GM23338 (cell line): ENCODE measurements around the gene MYO3B.

ENCODE experiments used
- CREB1 ChIP-seq: fragments of 250-450 bp; sonication (Bioruptor Pico); IDR thresholded peaks from 2 replicates; pipeline ENCODE4 v1.5.0; 2020; ENCODE audit warnings: low read depth, mild to moderate bottlenecking, moderate library complexity
- EZH2 ChIP-seq: fragments of 200-600 bp; sonication (generic); IDR thresholded peaks from one replicate; pipeline ENCODE4 v1.8.0; 2017; ENCODE audit warnings: antibody characterized with exemption, mild to moderate bottlenecking, low read depth; ENCODE audit not compliant: unreplicated experiment
- EZH2phosphoT487 ChIP-seq: fragments of 200-600 bp; sonication (generic); IDR thresholded peaks from one replicate; pipeline ENCODE4 v1.8.1; 2018; ENCODE audit warnings: antibody characterized with exemption; ENCODE audit not compliant: unreplicated experiment
- JUNB ChIP-seq: IDR thresholded peaks from one replicate; pipeline ENCODE4 v1.6.1; 2016; ENCODE audit warnings: antibody characterized with exemption; ENCODE audit not compliant: unreplicated experiment
- NANOG ChIP-seq: IDR thresholded peaks from 2 replicates; pipeline ENCODE4 v1.6.1; 2016; ENCODE audit warnings: antibody characterized with exemption, borderline replicate concordance
- POLR2AphosphoS5 ChIP-seq: IDR thresholded peaks from 2 replicates; pipeline ENCODE4 v1.6.1; 2016; ENCODE audit warnings: antibody characterized with exemption, low read depth
- ZNF331 ChIP-seq: fragments of 250-450 bp; sonication (Bioruptor Pico); IDR thresholded peaks from 2 replicates; pipeline ENCODE4 v1.5.0; 2020; ENCODE audit warnings: low read depth, mild to moderate bottlenecking, moderate library complexity
- TF ChIP-seq, protein P1 (sequence below), 2 experiments: fragments of 200-600 bp in 1 of 2; sonication (generic) in 1 of 2; conservative IDR thresholded peaks; 2 replicates each; pipeline versions ENCODE4 v1.5.1 to v1.6.1; 2016 to 2017; ENCODE audit warnings: antibody characterized with exemption in 2 of 2, low read depth in 2 of 2, mild to moderate bottlenecking in 2 of 2, moderate library complexity in 1 of 2
- TF ChIP-seq, protein P2 (sequence below): IDR thresholded peaks from one replicate; pipeline ENCODE4 v1.6.1; 2018; ENCODE audit warnings: antibody characterized with exemption; ENCODE audit not compliant: unreplicated experiment
- TF ChIP-seq, protein P3 (sequence below): IDR thresholded peaks from 2 replicates; pipeline ENCODE4 v1.6.1; 2016; ENCODE audit warnings: antibody characterized with exemption

DNA sequence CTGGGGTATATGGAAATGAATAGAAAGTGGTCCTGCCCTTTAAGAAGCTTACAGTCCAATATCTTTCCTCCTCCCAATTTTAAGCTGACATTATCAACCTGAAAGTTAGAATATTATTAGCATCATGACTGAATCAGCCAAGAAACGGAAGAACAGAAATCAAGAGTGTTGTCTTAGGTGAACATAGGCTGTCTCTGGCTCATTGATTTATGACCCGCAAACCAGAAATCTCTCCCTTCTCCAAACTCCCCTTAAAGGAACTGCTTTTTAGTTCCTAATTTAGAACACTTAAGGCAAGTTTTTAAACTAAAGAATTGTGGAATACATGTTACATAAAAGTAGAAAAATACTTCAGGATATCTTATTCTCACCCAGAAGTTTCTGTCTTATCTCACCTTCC lies 62.7 kb downstream of the MYO3B start:
- TF ChIP-seq, protein P1, sequence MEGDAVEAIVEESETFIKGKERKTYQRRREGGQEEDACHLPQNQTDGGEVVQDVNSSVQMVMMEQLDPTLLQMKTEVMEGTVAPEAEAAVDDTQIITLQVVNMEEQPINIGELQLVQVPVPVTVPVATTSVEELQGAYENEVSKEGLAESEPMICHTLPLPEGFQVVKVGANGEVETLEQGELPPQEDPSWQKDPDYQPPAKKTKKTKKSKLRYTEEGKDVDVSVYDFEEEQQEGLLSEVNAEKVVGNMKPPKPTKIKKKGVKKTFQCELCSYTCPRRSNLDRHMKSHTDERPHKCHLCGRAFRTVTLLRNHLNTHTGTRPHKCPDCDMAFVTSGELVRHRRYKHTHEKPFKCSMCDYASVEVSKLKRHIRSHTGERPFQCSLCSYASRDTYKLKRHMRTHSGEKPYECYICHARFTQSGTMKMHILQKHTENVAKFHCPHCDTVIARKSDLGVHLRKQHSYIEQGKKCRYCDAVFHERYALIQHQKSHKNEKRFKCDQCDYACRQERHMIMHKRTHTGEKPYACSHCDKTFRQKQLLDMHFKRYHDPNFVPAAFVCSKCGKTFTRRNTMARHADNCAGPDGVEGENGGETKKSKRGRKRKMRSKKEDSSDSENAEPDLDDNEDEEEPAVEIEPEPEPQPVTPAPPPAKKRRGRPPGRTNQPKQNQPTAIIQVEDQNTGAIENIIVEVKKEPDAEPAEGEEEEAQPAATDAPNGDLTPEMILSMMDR (conservative IDR thresholded peaks at IDR 0.05; ENCODE audit: low read depth in 2 of 2): no peak
- no peak for TF ChIP-seq EZH2phosphoT487
- no peak for TF ChIP-seq POLR2AphosphoS5
- TF ChIP-seq, protein P2, sequence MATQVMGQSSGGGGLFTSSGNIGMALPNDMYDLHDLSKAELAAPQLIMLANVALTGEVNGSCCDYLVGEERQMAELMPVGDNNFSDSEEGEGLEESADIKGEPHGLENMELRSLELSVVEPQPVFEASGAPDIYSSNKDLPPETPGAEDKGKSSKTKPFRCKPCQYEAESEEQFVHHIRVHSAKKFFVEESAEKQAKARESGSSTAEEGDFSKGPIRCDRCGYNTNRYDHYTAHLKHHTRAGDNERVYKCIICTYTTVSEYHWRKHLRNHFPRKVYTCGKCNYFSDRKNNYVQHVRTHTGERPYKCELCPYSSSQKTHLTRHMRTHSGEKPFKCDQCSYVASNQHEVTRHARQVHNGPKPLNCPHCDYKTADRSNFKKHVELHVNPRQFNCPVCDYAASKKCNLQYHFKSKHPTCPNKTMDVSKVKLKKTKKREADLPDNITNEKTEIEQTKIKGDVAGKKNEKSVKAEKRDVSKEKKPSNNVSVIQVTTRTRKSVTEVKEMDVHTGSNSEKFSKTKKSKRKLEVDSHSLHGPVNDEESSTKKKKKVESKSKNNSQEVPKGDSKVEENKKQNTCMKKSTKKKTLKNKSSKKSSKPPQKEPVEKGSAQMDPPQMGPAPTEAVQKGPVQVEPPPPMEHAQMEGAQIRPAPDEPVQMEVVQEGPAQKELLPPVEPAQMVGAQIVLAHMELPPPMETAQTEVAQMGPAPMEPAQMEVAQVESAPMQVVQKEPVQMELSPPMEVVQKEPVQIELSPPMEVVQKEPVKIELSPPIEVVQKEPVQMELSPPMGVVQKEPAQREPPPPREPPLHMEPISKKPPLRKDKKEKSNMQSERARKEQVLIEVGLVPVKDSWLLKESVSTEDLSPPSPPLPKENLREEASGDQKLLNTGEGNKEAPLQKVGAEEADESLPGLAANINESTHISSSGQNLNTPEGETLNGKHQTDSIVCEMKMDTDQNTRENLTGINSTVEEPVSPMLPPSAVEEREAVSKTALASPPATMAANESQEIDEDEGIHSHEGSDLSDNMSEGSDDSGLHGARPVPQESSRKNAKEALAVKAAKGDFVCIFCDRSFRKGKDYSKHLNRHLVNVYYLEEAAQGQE: no peak
- no peak for TF ChIP-seq ZNF331 (CRISPR knock-in tag)
- TF ChIP-seq EZH2: no peak
- TF ChIP-seq, protein P3, sequence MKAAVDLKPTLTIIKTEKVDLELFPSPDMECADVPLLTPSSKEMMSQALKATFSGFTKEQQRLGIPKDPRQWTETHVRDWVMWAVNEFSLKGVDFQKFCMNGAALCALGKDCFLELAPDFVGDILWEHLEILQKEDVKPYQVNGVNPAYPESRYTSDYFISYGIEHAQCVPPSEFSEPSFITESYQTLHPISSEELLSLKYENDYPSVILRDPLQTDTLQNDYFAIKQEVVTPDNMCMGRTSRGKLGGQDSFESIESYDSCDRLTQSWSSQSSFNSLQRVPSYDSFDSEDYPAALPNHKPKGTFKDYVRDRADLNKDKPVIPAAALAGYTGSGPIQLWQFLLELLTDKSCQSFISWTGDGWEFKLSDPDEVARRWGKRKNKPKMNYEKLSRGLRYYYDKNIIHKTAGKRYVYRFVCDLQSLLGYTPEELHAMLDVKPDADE: no peak
- no peak for TF ChIP-seq JUNB
- no peak for TF ChIP-seq CREB1 (CRISPR knock-in tag)
- TF ChIP-seq NANOG: no peak
